H54 (cell line): ENCODE measurements around the gene ZNF732.

Experiments used
- DNase-seq: peaks from one replicate; pipeline ENCODE4 v3.0.0; 2011; ENCODE audit warnings: low spot score, mixed read lengths; ENCODE audit not compliant: insufficient read length
- FAIRE-seq: peaks from 3 replicates; lab custom pipeline; 2011; peaks lifted over from hg19 to GRCh38; lab: Jason Lieb, UNC
- POLR2A ChIP-seq: IDR thresholded peaks from 2 replicates; pipeline ENCODE4 v1.6.1; 2011; ENCODE audit warnings: low read depth, mild to moderate bottlenecking, low read length

Gene ZNF732

GRCh38 chr4:234178-234577, 71.1 kb downstream of the ZNF732 start:
- FAIRE-seq (no peak), DNase-seq (no peak)
- no peak for TF ChIP-seq POLR2A

DNA sequence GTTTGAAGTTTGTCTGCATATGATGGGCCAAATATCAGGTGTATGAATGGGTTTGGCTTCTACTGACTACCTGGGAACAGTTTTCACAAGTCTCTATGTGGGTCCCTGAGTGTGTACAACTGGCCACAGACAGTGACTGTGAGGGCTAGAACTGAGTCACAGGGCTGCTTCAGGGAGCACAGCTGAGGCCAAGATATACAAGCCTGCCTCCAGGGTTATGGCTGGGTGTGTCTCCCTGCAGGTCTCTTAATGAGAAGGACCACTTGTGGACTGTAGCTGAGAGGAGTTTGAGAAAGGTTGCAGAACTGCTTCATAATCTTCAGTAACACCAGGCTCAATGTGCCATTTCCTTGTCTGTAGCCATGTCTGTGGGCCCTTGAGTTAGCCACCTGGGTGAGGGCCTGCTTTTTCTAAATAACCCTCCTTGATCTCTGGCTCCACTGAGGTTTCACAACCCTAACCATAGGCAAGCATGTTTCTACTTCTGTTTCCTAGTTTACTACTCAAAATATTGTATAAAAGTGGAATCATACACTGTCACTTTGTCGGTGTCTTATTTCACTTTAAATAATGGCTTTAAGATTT, 81.3 kb downstream of the ZNF732 start:
- FAIRE-seq (no peak), DNase-seq (no peak)
- no peak for TF ChIP-seq POLR2A
